ENCODE measurements around the gene MVB12A. TPM values are rescaled to one million over a fixed set of nuclear protein-coding genes. Genes with fewer than 3 reads are reported as not detected.

The MVB12A gene
- total RNA-seq, 1 donor from 2014 or later, result 21.9 TPM

GRCh38 chr19:17455308-17456123, 35.7 kb downstream of the MVB12A start:
- Histone ChIP-seq H3K9ac (ENCODE audit: low read depth in 1 of 3, low read length in 3 of 3) (no peak overlapping the region), H3K36me3 (ENCODE audit: control insufficient read depth in 3 of 3, insufficient read depth in 3 of 3, low read length in 3 of 3) (no peaks in the 10 kb centered on the region), H3K4me1 (ENCODE audit: control insufficient read depth in 3 of 3, insufficient read depth in 3 of 3, low read length in 3 of 3) (peaks cover 0 to 7% (median 0%) of the 10 kb centered on the region in 3 donors), H3K27me3 (ENCODE audit: control insufficient read depth in 3 of 3, insufficient read depth in 3 of 3, low read length in 3 of 3) (peaks cover 35 to 64% (median 49%) of the 10 kb centered on the region in 3 donors), H3K4me3 (ENCODE audit: low read length in 3 of 3) (peak overlapping the region in 1 of 3 donors; percentile 6), H3K9me3 (ENCODE audit: control insufficient read depth in 3 of 3, low read length in 3 of 3) (no peaks in the 10 kb centered on the region), H3K27ac (ENCODE audit: low read depth, low read length) (no peak overlapping the region)

GRCh38 chr19:17456127-17456526, 36.3 kb downstream of the MVB12A start:
- H3K9me3 ChIP-seq (ENCODE audit: control insufficient read depth in 3 of 3, low read length in 3 of 3), result no peaks in the 10 kb centered on the region
- H3K4me3 ChIP-seq (ENCODE audit: low read length in 3 of 3), result no peak overlapping the region
- no peaks in the 10 kb centered on the region for H3K36me3 ChIP-seq (ENCODE audit: control insufficient read depth in 3 of 3, insufficient read depth in 3 of 3, low read length in 3 of 3)
- no peak overlapping the region for H3K9ac ChIP-seq (ENCODE audit: low read depth in 1 of 3, low read length in 3 of 3)
- H3K27ac ChIP-seq (ENCODE audit: low read depth, low read length), result no peak overlapping the region
- H3K4me1 ChIP-seq (ENCODE audit: control insufficient read depth in 3 of 3, insufficient read depth in 3 of 3, low read length in 3 of 3), result peaks cover 0 to 7% (median 0%) of the 10 kb centered on the region in 3 donors
- peaks cover 39 to 67% (median 53%) of the 10 kb centered on the region in 3 donors for H3K27me3 ChIP-seq (ENCODE audit: control insufficient read depth in 3 of 3, insufficient read depth in 3 of 3, low read length in 3 of 3)

GRCh38 chr19:17457616-17458015, 37.8 kb downstream of the MVB12A start:
- no peak overlapping the region for H3K27ac ChIP-seq (ENCODE audit: low read depth, low read length)
- H3K9me3 ChIP-seq (ENCODE audit: control insufficient read depth in 3 of 3, low read length in 3 of 3), result no peaks in the 10 kb centered on the region
- no peaks in the 10 kb centered on the region for H3K36me3 ChIP-seq (ENCODE audit: control insufficient read depth in 3 of 3, insufficient read depth in 3 of 3, low read length in 3 of 3)
- H3K4me1 ChIP-seq (ENCODE audit: control insufficient read depth in 3 of 3, insufficient read depth in 3 of 3, low read length in 3 of 3), result peaks cover 0 to 7% (median 0%) of the 10 kb centered on the region in 3 donors
- peaks cover 37 to 55% (median 50%) of the 10 kb centered on the region in 3 donors for H3K27me3 ChIP-seq (ENCODE audit: control insufficient read depth in 3 of 3, insufficient read depth in 3 of 3, low read length in 3 of 3)
- H3K9ac ChIP-seq (ENCODE audit: low read depth in 1 of 3, low read length in 3 of 3), result no peak overlapping the region
- H3K4me3 ChIP-seq (ENCODE audit: low read length in 3 of 3), result no peak overlapping the region

- peaks cover 0 to 3% (median 0%) of the 10 kb centered on the region in 3 donors for H3K4me1 ChIP-seq (ENCODE audit: control insufficient read depth in 3 of 3, insufficient read depth in 3 of 3, low read length in 3 of 3)
- no peak overlapping the region for H3K27ac ChIP-seq (ENCODE audit: low read depth, low read length)
- no peak overlapping the region for H3K9ac ChIP-seq (ENCODE audit: low read depth in 1 of 3, low read length in 3 of 3)
- H3K36me3 ChIP-seq (ENCODE audit: control insufficient read depth in 3 of 3, insufficient read depth in 3 of 3, low read length in 3 of 3), result no peaks in the 10 kb centered on the region
- peaks cover 34 to 53% (median 47%) of the 10 kb centered on the region in 3 donors for H3K27me3 ChIP-seq (ENCODE audit: control insufficient read depth in 3 of 3, insufficient read depth in 3 of 3, low read length in 3 of 3)
- no peaks in the 10 kb centered on the region for H3K9me3 ChIP-seq (ENCODE audit: control insufficient read depth in 3 of 3, low read length in 3 of 3)
- no peak overlapping the region for H3K4me3 ChIP-seq (ENCODE audit: low read length in 3 of 3)
Measured at GRCh38 chr19:17458970-17459369, 39.1 kb downstream of the MVB12A start.

- Histone ChIP-seq H3K9ac (ENCODE audit: low read depth in 1 of 3, low read length in 3 of 3) (no peak within 1 kb of the TSS), H3K27me3 (ENCODE audit: control insufficient read depth in 3 of 3, insufficient read depth in 3 of 3, low read length in 3 of 3) (peaks cover 23 to 43% (median 38%) of the 10 kb centered on the region in 3 donors), H3K4me1 (ENCODE audit: control insufficient read depth in 3 of 3, insufficient read depth in 3 of 3, low read length in 3 of 3) (peaks cover 0 to 3% (median 0%) of the 10 kb centered on the region in 3 donors), H3K36me3 (ENCODE audit: control insufficient read depth in 3 of 3, insufficient read depth in 3 of 3, low read length in 3 of 3) (no peaks in the 10 kb centered on the region), H3K4me3 (ENCODE audit: low read length in 3 of 3) (no peak within 1 kb of the TSS), H3K27ac (ENCODE audit: low read depth, low read length) (no peak within 1 kb of the TSS), H3K9me3 (ENCODE audit: control insufficient read depth in 3 of 3, low read length in 3 of 3) (no peaks in the 10 kb centered on the region)
Measured at GRCh38 chr19:17460372-17461230, 40.8 kb downstream of the MVB12A start, which contains the start of gene NXNL1. TSS of gene NXNL1 (minus strand) at chr19:17460926. CDS start at chr19:17460869, 57 bp downstream.

GRCh38 chr19:17466487-17466850, 46.6 kb downstream of the MVB12A start:
- H3K9ac ChIP-seq (ENCODE audit: low read depth in 1 of 3, low read length in 3 of 3), result peak overlapping the region in 2 of 3 donors; percentile 23 to 50
- peaks cover 0 to 3% (median 0%) of the 10 kb centered on the region in 3 donors for H3K36me3 ChIP-seq (ENCODE audit: control insufficient read depth in 3 of 3, insufficient read depth in 3 of 3, low read length in 3 of 3)
- H3K27ac ChIP-seq (ENCODE audit: low read depth, low read length), result peak overlapping the region; percentile 90
- peaks cover 25 to 32% (median 31%) of the 10 kb centered on the region in 3 donors for H3K4me1 ChIP-seq (ENCODE audit: control insufficient read depth in 3 of 3, insufficient read depth in 3 of 3, low read length in 3 of 3)
- no peaks in the 10 kb centered on the region for H3K27me3 ChIP-seq (ENCODE audit: control insufficient read depth in 3 of 3, insufficient read depth in 3 of 3, low read length in 3 of 3)
- H3K9me3 ChIP-seq (ENCODE audit: control insufficient read depth in 3 of 3, low read length in 3 of 3), result no peaks in the 10 kb centered on the region
- H3K4me3 ChIP-seq (ENCODE audit: low read length in 3 of 3), result no peak overlapping the region

- Histone ChIP-seq H3K27ac (ENCODE audit: low read depth, low read length) (peak overlapping the region; percentile 90), H3K4me1 (ENCODE audit: control insufficient read depth in 3 of 3, insufficient read depth in 3 of 3, low read length in 3 of 3) (peaks cover 26 to 35% (median 32%) of the 10 kb centered on the region in 3 donors), H3K27me3 (ENCODE audit: control insufficient read depth in 3 of 3, insufficient read depth in 3 of 3, low read length in 3 of 3) (no peaks in the 10 kb centered on the region), H3K36me3 (ENCODE audit: control insufficient read depth in 3 of 3, insufficient read depth in 3 of 3, low read length in 3 of 3) (peaks cover 0 to 3% (median 3%) of the 10 kb centered on the region in 3 donors), H3K9ac (ENCODE audit: low read depth in 1 of 3, low read length in 3 of 3) (peak overlapping the region; percentile 93 to 99 (median 97)), H3K4me3 (ENCODE audit: low read length in 3 of 3) (peak overlapping the region; percentile 84 to 94 (median 89)), H3K9me3 (ENCODE audit: control insufficient read depth in 3 of 3, low read length in 3 of 3) (no peaks in the 10 kb centered on the region)
Measured at GRCh38 chr19:17467471-17468301, 47.8 kb downstream of the MVB12A start.

GRCh38 chr19:17468302-17469091, 48.6 kb downstream of the MVB12A start:
- Histone ChIP-seq H3K36me3 (ENCODE audit: control insufficient read depth in 3 of 3, insufficient read depth in 3 of 3, low read length in 3 of 3) (peaks cover 0 to 5% (median 3%) of the 10 kb centered on the region in 3 donors), H3K4me3 (ENCODE audit: low read length in 3 of 3) (peak overlapping the region; percentile 84 to 94 (median 89)), H3K9me3 (ENCODE audit: control insufficient read depth in 3 of 3, low read length in 3 of 3) (no peaks in the 10 kb centered on the region), H3K27ac (ENCODE audit: low read depth, low read length) (peak overlapping the region; percentile 90), H3K9ac (ENCODE audit: low read depth in 1 of 3, low read length in 3 of 3) (peak overlapping the region; percentile 93 to 99 (median 97)), H3K4me1 (ENCODE audit: control insufficient read depth in 3 of 3, insufficient read depth in 3 of 3, low read length in 3 of 3) (peaks cover 28 to 38% (median 32%) of the 10 kb centered on the region in 3 donors), H3K27me3 (ENCODE audit: control insufficient read depth in 3 of 3, insufficient read depth in 3 of 3, low read length in 3 of 3) (no peaks in the 10 kb centered on the region)
